SW 1271 (cell line): ENCODE data around the gene DOK7.
"Not testable (repeated sequence)": the region's sequence is repeated elsewhere in the genome, so short reads cannot be mapped to it uniquely, and the experiment has no call there.

Source experiments
- DNase-seq, 2 experiments: peaks; one replicate each; lab custom pipeline; 2025; lab: John Stamatoyannopoulos, UW

The DOK7 gene

DNA sequence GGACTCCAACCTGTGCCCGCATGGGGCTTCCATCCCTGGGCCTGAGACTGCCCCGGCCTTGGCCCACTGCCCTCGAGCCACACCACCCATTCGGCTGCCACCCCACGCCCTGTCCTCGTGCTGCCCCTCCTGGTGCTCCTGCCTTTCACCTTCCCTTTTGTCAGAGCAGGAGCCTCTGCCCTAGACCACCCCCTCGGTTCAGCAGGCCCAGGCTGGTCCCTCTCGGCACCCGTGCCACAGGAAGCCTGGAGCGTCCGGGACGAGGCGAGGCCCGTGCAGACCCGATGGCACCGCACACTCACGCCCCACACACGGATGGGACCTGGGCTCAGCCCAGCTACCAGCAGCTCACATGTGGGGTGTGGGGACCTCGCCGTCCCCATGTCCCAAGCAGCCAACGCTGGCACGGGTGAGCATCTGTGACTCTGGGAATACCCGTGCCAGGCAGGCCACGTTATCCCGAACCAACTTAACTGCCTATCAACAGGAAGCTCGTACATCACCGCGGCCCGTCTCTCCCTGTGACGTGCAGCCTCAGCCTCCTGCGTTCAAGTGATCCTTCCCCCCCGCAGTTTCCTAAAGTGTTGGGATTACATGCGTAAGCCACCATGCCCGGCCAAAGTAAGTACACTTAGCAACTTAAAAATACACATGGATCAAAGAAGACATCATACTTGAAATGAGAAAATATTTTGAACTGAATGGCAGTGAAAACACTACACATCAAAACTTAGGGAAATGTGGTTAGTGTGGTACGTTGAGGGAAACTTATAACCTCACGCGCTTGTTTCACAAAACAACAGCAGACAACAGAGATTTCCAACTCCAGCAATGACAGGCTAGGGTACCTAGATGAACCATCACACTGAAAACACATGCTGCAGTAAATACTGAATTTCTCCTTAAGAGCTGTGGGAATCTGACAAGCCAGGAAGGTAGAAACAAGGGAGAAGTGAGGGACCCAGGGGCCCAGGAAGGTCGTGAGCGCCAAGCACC lies 40.1 kb downstream of the DOK7 start:
- no peak for DNase-seq

- DNase-seq: no peak
These were observed 42.1 kb downstream of the DOK7 start for GRCh38 chr4:3505231-3505630.

DNA sequence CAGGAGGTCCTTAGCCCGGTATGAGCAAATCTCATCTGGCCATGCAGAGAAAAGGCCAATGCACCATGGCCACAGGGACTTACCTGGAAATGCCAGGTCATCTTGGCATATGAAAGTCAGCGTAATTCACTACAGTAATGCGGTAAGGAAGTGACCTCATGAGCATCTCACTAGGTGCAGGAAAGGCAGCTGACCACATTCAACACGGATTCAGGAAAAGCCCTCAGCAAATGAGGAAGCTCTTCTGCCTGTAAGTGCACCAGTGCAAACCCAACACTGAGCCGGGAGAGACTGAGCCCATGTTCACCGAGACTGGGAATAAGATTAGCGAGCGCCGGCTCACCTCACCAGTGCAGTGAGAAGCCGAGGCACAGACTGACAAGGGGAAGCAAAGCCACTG lies 45.4 kb downstream of the DOK7 start:
- no peak for DNase-seq

DNA sequence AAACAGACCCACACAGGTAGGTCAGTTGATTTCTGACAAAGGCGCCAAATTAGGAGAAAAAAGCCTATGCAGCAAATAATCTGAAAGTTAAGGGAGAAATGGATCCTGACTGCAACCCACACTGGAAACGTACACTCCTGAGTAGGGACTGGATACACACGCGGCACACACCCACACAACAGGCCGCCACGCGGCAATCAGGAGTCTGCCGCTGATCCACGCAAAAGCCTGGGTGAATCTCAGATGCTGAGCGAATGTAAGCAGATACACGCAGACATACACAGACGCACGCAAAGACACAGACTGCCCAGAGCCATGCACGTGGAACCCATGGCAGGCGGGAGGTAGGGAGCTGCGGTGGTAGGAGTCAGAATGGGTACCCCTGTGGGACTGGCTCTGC lies 47.4 kb downstream of the DOK7 start:
- no peak for DNase-seq

GRCh38 chr4:3511187-3511586 lies 48.1 kb downstream of the DOK7 start:
- DNase-seq: no peak

GRCh38 chr4:3511601-3512000 lies 48.5 kb downstream of the DOK7 start:
- not testable (repeated sequence) for DNase-seq

DNA sequence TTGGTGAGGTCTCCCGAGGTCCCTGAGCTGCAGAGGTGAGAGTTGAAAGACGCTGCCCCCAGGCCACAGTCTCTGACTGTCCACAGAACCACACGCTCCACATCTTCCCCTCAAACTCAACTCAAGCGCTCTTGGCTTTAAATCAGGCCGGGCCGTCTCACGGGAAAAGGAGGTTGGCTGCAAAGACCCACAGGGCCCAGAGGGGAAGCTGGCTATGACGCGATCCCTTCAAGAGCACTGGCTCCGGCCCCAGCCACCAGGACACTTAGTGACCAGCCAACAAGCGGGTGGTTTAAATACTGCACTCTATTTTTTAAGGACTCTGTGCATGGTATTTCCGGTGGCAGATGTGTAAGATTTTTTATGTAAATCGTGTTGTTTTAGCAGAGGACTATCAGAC lies 49.2 kb downstream of the DOK7 start:
- DNase-seq: no peak

DNA sequence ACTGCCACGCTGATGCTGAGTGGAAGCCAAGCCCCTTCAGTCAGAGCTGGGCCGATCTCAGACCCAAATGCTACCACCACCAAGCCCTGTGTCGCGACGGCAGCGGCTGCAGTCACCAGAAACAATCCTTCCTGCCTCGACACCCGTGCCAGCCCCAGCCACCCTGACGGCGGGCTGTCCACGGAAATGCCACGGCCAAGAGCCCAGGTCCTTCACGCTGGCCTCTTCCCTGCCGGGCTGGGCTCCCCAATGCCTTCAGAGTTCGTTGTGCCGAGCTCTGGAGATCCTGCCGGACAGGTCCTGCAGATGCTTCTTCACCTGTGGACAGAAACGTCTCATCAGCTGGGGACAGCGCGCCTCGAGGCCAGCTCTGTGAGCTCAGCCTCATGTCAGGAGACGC lies 49.6 kb downstream of the DOK7 start:
- DNase-seq: no peak

DNA sequence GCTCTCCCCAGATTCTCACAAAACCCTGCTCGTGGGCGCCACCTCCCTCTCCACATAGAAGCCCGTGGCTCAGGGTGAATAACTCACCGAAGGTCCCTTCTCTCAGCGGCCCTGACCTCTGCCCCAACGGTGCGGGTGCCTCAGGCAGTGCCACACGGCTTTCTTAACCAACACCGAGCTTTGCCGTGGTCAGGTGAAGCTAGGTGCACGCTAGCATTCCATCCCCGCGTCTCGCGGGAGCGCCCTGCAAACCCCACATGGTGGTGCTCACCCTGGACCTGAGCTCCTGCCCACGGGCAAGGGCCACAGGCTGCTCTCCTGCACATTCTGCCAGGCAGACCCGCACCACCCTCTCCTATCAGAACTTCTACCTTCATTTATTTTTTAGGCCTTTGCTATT lies 50.7 kb downstream of the DOK7 start:
- no peak for DNase-seq

DNA sequence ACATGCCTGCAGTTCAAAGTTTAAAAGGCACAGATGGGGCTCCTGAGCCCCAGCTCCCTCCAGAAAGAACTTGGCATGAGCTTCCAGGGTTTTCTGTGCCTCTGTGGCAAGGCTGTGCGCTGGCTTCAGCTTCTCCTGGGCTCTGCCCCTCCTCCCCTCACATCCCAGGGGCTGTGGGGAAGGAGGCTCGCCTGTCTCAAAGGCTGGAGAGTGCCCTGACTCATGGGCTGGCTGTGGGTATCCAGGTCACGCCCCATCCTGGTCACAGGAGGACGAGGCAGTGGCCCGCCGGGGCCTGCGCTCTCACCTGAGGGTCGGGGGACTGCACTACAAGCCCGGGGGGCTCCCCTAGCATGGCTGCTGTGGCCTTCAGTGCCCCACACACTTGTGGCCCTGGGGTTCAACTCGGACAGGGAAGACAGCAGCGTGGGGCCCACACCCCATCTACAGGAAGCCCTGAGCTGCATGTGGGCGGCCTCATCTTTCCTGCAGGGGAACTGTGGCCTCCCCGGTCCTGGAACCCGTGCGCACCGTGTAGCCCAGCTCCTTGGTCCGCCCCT lies 51.2 kb downstream of the DOK7 start:
- DNase-seq: no peak

- DNase-seq: no peak
These were observed 51.8 kb downstream of the DOK7 start for GRCh38 chr4:3514806-3515501.

GRCh38 chr4:3515646-3516045 lies 52.5 kb downstream of the DOK7 start:
- no peak for DNase-seq

DNA sequence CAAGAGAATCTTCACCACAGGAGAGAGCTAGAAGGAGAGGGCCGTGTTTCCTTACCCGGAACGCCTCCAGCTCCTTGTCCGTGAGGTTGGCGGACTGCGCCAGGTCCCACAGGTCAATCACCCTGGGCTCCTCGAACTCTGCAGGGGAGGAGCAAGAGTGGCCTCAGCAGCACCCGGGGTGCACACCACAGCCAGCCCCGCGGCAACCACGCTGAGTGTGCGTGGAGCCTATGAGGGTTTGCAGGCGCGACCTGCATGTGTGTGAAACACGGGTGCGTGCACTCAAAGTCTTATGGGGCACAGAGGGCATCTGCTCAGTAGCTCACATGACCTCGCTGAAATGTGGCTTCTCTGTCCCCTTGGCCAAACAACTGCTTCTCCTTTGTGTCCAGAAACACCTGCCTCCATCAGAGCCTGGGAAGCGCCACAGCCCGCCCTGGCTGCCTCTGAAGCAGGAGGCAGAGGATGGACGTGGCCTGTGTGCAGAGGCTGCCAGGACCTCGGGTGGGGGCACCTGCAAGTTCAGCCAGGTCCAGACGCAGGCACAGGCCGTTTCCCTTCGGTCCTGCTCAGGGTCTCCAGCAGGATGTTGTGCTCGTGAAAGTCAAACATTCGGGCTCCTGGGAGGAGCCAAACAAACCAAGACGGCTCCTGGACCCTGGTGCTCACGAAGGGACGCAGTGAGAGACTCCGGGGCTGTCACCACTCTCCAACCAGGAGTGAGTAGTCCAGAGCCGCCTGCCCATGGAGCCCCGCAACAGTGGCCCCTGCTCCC lies 53.1 kb downstream of the DOK7 start:
- DNase-seq: no peak

- no peak for DNase-seq
These were observed 54.0 kb downstream of the DOK7 start for GRCh38 chr4:3516836-3517730.

DNA sequence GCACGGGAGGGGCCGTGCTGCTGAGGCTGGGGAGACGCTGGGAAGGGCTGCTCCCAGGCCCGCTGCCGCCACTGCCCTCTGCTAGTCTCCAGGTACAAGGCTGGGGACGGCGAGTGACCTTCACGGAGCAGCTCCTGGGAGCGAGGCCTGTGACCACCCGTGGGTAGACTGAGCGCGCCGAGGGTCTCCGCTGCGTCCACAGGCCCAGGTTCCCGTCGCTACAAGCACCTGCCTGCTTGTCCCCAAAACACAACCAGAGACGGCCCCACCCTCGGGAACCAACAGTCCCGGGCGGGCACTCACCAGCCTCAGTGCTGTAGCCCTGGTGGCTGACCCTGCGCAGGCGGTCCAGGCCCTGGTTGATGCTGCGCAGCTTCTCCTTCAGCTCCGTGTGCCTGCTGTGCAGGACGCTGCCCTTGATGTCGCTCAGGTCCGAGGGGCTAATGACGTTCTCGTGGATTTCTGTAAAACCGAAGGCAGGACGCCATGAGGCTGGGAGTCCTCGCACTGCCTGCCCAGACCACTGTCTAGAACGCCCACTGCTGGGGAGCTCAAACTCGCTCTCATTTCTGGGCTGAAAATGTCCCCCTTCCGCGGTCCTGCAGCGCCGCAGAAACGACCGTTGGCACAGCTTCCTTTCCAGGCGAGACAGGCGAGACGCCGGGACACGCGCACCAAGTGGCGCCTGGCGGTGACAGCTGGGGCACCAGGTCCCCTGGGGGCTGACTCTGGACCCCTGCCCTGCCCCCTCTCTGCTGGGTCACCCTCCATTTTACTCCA lies 54.8 kb downstream of the DOK7 start:
- no peak for DNase-seq

DNA sequence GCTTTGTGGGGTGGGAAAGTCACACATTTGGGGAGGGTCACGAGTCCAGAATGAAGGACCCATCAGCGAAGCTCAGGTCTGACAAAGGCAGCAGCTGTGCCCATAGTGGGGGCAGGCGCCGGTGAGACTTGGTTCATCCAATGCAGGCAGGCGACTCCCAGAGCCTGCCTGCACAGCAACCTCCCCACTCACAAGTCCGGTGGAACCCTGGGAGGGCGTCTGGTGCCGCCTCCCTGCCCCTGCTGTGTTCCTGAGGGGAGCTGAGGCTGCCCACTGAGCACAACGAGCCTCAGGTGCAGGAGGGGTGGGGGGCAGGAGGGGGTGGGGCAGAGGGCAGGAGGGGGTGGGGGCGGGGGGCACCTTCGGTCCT lies 55.4 kb downstream of the DOK7 start:
- DNase-seq: no peak

- no peak for DNase-seq
These were observed 55.8 kb downstream of the DOK7 start for GRCh38 chr4:3518941-3519340.

- DNase-seq: no peak
These were observed 56.6 kb downstream of the DOK7 start for GRCh38 chr4:3519468-3520264.

DNA sequence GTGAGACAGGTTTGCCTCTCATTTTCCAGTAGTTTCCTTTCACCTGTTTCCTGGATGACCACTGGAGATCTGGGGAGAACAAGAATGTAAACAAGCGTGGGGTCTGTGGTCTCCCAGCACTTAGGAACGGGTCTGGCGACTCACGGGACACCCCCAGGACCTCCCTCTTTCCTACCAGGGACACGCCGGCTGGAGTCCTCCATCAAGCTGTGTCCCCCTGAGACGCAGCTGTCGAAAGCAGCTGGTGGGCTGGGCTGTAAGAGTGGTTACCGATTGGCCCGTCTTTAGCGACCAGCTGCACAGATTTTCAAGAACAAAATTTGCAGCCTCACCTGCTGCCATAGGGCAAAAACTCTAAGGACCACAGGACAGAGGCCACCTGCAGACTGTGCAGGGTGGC lies 57.2 kb downstream of the DOK7 start:
- no peak for DNase-seq
